Activated CD8-positive, alpha-beta memory T cell treated with anti-CD3 and anti-CD28 coated beads for 36 hours (primary cell): ENCODE data around the gene TNFRSF13B. TPM values are rescaled to one million over a fixed set of nuclear protein-coding genes. Genes with fewer than 3 reads are reported as not detected.
"Not testable (repeated sequence)": the region's sequence is repeated elsewhere in the genome, so short reads cannot be mapped to it uniquely, and the experiment has no call there.

Experiments
- CTCF ChIA-PET: fragments of 350-600 bp; sonication (Branson Sonifier 250); formaldehyde crosslinking; loops from one replicate; lab custom pipeline; 2021; ENCODE audit warnings: antibody characterized with exemption; lab: Charles Lee
- POLR2A ChIA-PET: fragments of 350-600 bp; sonication (Branson Sonifier 250); formaldehyde crosslinking; loops from one replicate; lab custom pipeline; 2021; ENCODE audit warnings: antibody characterized with exemption; lab: Charles Lee
- total RNA-seq, 2 experiments: library from RNA; stranded (reverse); gene quantifications; one replicate each; pipeline ENCODE4 v1.2.3, GENCODE V29; 2021

TNFRSF13B gene
- total RNA-seq, 2 experiments from 2014 or later = not detected

- CTCF ChIA-PET = interaction anchor here (0.6 kb wide), 1 partner anchor 110 kb away, joined by 4 read pairs; no protein-coding TSS in a partner anchor
- POLR2A ChIA-PET = not testable (repeated sequence)
Measured at GRCh38 chr17:16973043-16973442, 1.1 kb upstream of the TNFRSF13B start.

- CTCF ChIA-PET = no interaction called here
- POLR2A ChIA-PET = no interaction called here
Measured at GRCh38 chr17:16972346-16972745, 428 bp upstream of the TNFRSF13B start.

- CTCF ChIA-PET = no interaction called here
- POLR2A ChIA-PET = no interaction called here
Measured at GRCh38 chr17:16969931-16970906, 1.7 kb downstream of the TNFRSF13B start.

DNA sequence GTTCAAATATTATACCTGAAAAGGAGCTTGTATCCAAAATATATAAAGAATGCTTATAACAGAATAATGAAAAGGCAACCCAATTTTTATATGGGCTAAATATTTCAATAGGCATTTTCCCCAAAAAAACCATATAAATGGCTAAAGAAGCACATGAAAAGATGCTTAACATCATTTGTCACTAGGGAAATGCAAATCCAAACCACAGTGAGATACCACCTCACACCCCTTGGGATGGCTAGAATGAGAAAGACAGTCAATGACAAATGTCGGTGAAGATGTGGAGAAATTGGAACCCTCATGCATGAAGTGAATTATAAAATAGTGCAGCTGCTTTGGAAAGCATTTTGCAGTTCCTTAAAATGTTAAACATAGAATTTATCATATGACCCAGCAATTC, 3.1 kb downstream of the TNFRSF13B start:
- POLR2A ChIA-PET = no interaction called here
- CTCF ChIA-PET = no interaction called here

GRCh38 chr17:16962804-16963203, 9.1 kb downstream of the TNFRSF13B start:
- CTCF ChIA-PET = interaction anchor here (0.6 to 1.3 kb wide), 2 partner anchors 12 to 330 kb away, joined by 3 read pairs; no protein-coding TSS in a partner anchor

DNA sequence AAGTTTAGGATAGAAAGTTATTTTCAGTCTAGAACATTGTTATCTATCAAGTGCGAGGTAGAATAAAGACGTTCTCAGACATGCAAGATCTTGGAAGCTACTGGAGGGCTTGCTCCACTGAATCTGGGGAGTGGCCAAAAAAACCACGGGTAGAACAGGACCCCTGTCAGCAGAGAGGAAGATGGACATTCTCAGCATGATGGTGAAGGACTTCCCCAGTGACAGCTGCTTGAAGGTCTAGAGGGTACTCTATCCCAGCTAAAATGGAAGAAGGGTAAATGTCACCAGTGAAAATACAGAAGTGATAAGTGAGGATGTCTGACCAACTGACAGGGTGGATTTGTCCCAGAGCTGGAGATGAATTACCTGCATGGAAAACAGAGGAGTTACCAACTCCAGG, 10.1 kb downstream of the TNFRSF13B start:
- CTCF ChIA-PET = interaction anchor here (1.3 kb wide), 1 partner anchor 10 kb away, joined by 3 read pairs; no protein-coding TSS in a partner anchor
- POLR2A ChIA-PET = no interaction called here

More at GRCh38 chr17:16962804-16963203, 9.1 kb downstream of the TNFRSF13B start:
- POLR2A ChIA-PET = no interaction called here

DNA sequence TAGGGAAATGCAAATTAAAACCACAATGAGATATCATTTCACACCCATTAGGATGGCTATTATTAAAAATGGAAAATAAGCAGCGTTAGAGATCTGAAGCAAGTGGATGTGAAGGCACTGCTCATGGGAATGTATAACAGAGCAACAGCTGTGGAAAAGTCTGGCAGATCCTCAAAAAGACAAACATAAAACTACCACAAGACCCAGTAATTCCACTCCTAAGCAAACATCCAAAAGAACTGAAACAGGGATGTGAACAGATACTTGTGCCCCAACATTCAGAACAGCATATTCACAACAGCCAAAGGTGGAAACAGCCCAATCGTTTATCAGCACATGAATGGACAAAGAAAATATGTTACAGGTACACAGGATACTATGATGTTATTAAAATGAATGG, 10.9 kb downstream of the TNFRSF13B start:
- CTCF ChIA-PET, POLR2A ChIA-PET: not testable (repeated sequence)

GRCh38 chr17:16955011-16955410, 16.9 kb downstream of the TNFRSF13B start:
- POLR2A ChIA-PET, CTCF ChIA-PET: not testable (repeated sequence)

DNA sequence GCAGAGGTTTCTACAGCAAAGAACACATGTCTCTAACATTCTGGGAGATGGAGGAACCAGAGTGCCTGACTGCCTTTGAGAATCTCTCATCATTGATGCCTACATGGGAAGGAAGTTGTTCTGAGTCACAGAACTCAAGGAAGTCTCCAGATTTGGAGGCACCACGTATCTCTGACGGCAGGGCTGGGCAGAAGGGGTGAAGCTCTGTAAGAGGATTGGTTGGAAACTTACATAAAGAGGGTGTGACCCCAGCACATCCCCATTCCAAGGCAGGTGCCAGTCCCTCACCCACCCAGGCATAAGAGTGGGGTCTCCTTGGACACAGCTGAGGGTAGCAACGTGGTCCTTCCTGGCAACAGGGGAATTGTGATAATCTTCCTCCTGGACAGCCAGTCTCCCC, 17.4 kb downstream of the TNFRSF13B start:
- CTCF ChIA-PET = no interaction called here
- POLR2A ChIA-PET = no interaction called here

GRCh38 chr17:16953841-16954240, 18.1 kb downstream of the TNFRSF13B start:
- CTCF ChIA-PET = no interaction called here
- POLR2A ChIA-PET = no interaction called here

- CTCF ChIA-PET = no interaction called here
- POLR2A ChIA-PET = no interaction called here
Measured at GRCh38 chr17:16953347-16953746, 18.6 kb downstream of the TNFRSF13B start.

DNA sequence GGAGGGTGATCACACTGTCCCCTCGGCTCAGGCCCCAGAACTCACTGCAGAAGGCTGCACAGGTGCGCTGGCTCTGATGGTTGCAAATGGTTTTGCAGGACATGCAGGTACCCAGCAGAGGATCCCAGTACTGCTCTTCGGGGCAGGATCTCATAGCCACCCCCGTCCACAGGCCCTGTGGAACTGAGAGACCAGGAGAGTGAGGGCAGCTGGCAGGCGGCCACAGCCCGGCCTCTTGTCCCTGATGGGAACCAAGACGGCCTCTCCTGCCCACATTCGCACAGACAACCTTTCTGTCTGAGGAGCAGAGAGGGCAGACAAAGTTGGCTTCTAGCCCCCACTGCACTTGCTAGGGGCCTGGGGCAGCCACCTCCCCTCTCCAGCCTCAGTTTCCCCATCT, 19.5 kb downstream of the TNFRSF13B start:
- POLR2A ChIA-PET = no interaction called here
- CTCF ChIA-PET = no interaction called here

DNA sequence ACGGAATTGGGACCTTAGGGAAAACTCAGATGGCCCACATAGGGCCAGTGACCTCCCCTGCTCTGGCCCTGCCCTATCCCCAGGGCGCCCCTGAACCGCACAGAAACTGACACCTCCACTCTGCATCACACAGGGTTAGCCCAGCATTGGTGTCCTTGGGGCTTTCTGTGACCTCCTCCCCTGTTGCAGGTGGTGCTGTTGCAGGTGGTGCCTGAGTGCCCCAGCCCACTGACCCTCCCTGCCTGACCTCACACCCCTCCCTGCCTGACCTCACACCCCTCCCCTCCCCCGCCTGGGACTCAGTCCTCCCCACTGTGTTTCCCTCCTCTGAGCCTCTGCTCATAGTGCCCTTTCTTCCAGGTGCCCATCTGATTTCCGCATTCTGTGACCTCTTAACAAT, 21.4 kb downstream of the TNFRSF13B start:
- CTCF ChIA-PET = no interaction called here

DNA sequence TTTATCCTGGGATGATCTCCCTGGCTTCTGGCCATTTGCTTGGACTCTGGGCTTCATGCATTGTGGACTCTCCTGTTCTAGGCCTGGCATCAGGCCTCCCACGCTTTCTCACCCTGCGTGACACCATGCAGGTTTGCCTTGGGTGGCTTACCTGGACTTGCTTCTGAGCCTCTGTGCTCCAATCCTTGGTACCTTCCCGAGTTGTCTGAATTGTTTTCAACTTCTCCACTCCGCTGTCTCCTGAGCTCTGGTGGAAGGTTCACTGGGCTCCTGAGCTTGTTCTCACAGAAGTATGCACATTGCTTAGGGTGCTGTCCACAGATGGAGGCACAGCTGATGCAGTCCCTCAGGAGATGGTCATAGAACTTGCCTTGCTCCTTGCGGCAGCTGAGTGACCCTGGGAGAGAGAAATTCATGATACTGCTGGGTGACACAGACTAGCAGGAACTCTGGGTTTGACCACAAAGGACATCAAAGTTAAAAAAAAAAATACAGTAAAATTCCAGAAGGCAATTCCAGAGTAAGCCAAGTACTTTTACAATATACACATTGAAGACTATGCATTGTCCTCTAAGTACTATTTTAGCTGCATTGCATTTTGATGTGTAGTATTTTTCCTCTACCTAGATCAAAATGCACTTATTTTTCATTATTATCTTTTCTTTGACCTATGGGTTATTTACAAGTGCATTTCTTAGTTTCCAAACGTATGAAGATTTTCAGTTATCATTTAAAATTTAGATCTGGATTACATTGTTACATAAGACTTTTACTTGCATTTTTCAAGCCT, 23.1 kb downstream of the TNFRSF13B start:
- CTCF ChIA-PET = no interaction called here

More for the DNA sequence above, 21.4 kb downstream of the TNFRSF13B start:
- POLR2A ChIA-PET = no interaction called here

DNA sequence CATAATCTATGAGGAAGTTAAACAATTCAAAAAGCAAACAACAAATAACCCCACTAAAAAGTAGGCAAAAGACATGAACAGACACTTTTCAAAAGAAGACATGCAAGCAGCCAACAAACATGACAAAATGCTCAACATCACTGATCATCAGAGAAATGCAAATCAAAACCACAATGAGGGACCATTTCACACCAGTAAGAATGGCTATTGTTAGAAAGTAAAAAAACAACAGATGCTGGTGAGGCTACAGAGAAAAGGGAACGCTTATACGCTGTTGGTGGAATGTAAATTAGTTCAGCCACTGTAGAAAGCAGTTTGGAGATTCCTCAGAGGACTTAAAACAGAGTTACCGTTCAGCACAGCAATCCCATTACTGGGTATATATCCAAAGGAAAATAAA, 24.4 kb downstream of the TNFRSF13B start:
- ChIA-PET POLR2A (no interaction called here), CTCF (no interaction called here)

More for the DNA sequence above, 23.1 kb downstream of the TNFRSF13B start:
- POLR2A ChIA-PET = no interaction called here

DNA sequence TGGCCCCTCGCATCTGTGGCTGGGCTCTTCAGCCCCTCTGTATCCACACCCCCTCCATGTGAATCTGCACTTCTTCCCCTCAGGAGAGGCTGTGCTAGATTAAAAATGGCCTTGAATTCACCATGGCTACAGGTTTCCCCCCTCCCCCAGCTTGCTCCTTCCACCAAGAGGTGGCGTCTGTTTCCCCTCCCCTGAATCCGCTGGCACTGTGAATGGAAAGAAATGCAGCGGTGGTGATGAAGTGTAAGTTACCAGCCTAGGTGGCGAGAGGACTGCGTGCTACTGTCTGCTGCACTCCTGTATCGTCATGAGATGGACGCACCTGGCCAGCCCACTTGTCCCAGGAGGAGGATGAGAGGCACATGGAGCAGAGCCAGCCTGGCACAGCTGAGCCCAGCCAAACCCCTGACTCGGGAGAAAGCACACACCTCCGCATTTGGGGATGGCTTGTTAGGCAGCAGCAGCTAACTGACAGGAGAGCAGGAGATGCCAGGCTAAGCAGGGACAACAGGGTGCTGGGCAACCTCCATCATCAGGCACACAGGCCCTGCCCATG, 26.2 kb downstream of the TNFRSF13B start:
- CTCF ChIA-PET = no interaction called here
- POLR2A ChIA-PET = no interaction called here

DNA sequence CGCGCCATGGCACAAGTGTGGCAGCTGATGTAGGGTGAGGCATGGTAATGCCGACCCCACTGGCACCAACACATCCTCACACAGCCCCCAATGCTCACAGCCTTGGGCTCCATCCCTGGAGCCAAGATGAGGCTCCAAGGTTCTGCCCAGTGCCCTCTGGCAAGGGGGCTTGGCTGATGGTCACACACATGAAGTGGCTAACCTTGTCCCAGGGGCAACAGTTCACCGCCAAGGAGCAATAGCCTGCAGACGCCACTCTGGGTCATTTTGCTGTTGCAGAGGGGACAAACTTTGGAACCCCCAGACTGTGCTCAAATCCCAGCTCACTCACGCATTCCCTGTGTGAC, 26.8 kb downstream of the TNFRSF13B start:
- POLR2A ChIA-PET = no interaction called here
- CTCF ChIA-PET = interaction anchor here (0.6 kb wide), 1 partner anchor 493 kb away, joined by 3 read pairs; no protein-coding TSS in a partner anchor

DNA sequence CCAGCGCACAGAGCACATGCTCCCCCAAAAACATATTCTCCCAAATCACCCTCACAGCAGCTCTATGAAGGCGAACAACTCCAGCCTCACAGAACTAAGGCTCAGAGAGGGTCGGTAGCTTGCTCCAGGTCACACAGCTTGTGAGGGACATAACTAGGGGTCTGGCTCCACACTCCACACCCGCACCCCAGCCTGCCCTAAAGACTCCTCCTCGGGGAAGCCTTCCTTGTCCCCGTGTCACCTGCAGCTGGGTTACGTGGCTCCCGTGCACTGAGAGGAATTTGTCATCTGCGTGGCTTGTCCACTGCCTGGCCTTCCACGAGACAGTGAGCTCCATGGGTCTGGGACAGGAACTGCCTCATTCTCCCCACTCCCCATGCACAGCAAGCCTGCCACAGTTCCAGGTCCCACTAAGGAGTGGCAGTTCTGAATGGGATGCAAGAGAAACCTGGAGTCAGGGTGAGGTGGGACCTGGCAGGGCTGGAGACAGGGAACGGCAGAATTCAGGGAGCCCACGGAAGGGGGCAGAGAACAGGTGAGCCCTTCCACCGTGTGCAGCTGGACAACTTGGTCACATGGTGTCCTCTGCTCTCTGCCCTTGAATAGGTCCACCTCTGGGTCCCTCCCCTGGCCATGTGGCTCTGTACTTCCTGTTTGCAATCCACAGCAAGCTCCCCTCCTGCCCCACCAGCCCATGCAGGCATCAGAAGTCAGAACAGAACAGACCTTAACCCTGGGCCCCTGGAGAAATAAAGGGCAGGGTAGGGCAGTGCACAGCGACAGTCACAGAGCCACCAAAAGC, 27.4 kb downstream of the TNFRSF13B start:
- ChIA-PET CTCF (interaction anchor here (0.6 kb wide), 1 partner anchor 493 kb away, joined by 3 read pairs; no protein-coding TSS in a partner anchor), POLR2A (no interaction called here)
